KMS-11 (cell line): ENCODE results near the gene BEX3.

Experiments used
- H2AFZ ChIP-seq: fragments of 200-600 bp; sonication (generic); 2 replicates; pipeline ENCODE4 v1.6.1; 2016; ENCODE audit warnings: antibody characterized with exemption, mixed run types, low read depth
- H3K27ac ChIP-seq: fragments of 200-600 bp; sonication (generic); 2 replicates; pipeline ENCODE4 v1.6.1; 2016; ENCODE audit warnings: mild to moderate bottlenecking, mixed run types
- H3K27me3 ChIP-seq: fragments of 200-600 bp; sonication (generic); 2 replicates; pipeline ENCODE4 v1.6.1; 2017; ENCODE audit warnings: mild to moderate bottlenecking, low read depth, mixed run types, moderate library complexity; ENCODE audit not compliant: insufficient read depth
- H3K36me3 ChIP-seq: fragments of 200-600 bp; sonication (generic); 2 replicates; pipeline ENCODE4 v1.6.1; 2017; ENCODE audit warnings: mild to moderate bottlenecking, mixed run types; ENCODE audit not compliant: insufficient read depth
- H3K4me1 ChIP-seq: fragments of 200-600 bp; sonication (generic); 2 replicates; pipeline ENCODE4 v1.6.1; 2016; ENCODE audit warnings: mild to moderate bottlenecking, low read depth, mixed run types; ENCODE audit not compliant: poor library complexity, severe bottlenecking
- H3K4me2 ChIP-seq: fragments of 200-600 bp; sonication (generic); 2 replicates; pipeline ENCODE4 v1.7.0; 2016; ENCODE audit warnings: mild to moderate bottlenecking, mixed run types
- H3K4me3 ChIP-seq: fragments of 200-600 bp; sonication (generic); IDR thresholded peaks from 2 replicates; pipeline ENCODE4 v1.6.1; 2017; ENCODE audit warnings: low read depth, low read length, mixed read lengths; ENCODE audit not compliant: insufficient read depth
- H3K79me2 ChIP-seq: fragments of 200-600 bp; sonication (generic); 2 replicates; pipeline ENCODE4 v1.6.1; 2016; ENCODE audit warnings: low read depth, mixed run types; ENCODE audit not compliant: insufficient read depth
- H3K9ac ChIP-seq: fragments of 200-600 bp; sonication (generic); 2 replicates; pipeline ENCODE4 v1.6.1; 2016; ENCODE audit warnings: mild to moderate bottlenecking, mixed run types
- H4K20me1 ChIP-seq: fragments of 200-600 bp; sonication (generic); 2 replicates; pipeline ENCODE4 v1.6.1; 2016; ENCODE audit warnings: mild to moderate bottlenecking, mixed run types; ENCODE audit not compliant: insufficient read depth
- TF ChIP-seq, protein P1 (sequence below): fragments of 200-600 bp; sonication (generic); conservative IDR thresholded peaks from 2 replicates; pipeline ENCODE4 v1.6.1; 2017; ENCODE audit warnings: low read depth, mild to moderate bottlenecking, antibody characterized with exemption, low read length, moderate library complexity, mixed read lengths

The BEX3 gene

DNA sequence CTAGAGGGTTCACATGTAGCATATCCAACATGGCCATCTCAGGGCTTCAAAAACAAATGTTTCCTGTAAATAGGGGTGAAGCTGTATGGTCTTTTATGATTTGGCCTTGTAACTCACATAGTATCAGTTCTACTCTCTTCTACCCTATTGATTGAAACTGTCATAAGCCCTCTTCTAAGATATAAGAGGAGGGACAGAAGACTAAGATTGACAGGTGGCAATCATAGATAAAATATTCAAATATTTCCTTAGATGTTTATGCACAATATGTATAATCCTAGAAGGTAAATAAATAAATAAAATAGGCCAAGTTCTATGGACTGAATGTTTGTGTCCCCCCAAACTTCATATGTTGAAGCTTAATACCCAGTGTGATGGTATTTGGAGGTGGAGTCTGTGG is 6.9 kb upstream of the BEX3 start:
- H3K27me3 ChIP-seq, result no peaks in the 10 kb centered on the region
- H3K9ac ChIP-seq, result no peak overlapping the region
- H3K4me3 ChIP-seq, result no peak overlapping the region
- H3K36me3 ChIP-seq, result no peaks in the 10 kb centered on the region
- TF ChIP-seq, protein P1, sequence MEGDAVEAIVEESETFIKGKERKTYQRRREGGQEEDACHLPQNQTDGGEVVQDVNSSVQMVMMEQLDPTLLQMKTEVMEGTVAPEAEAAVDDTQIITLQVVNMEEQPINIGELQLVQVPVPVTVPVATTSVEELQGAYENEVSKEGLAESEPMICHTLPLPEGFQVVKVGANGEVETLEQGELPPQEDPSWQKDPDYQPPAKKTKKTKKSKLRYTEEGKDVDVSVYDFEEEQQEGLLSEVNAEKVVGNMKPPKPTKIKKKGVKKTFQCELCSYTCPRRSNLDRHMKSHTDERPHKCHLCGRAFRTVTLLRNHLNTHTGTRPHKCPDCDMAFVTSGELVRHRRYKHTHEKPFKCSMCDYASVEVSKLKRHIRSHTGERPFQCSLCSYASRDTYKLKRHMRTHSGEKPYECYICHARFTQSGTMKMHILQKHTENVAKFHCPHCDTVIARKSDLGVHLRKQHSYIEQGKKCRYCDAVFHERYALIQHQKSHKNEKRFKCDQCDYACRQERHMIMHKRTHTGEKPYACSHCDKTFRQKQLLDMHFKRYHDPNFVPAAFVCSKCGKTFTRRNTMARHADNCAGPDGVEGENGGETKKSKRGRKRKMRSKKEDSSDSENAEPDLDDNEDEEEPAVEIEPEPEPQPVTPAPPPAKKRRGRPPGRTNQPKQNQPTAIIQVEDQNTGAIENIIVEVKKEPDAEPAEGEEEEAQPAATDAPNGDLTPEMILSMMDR, result no peak
- no peak overlapping the region for H3K4me2 ChIP-seq
- no peaks in the 10 kb centered on the region for H4K20me1 ChIP-seq
- H3K27ac ChIP-seq, result no peak overlapping the region
- H3K4me1 ChIP-seq, result no peaks in the 10 kb centered on the region
- H2AFZ ChIP-seq, result no peak overlapping the region
- H3K79me2 ChIP-seq, result no peaks in the 10 kb centered on the region

DNA sequence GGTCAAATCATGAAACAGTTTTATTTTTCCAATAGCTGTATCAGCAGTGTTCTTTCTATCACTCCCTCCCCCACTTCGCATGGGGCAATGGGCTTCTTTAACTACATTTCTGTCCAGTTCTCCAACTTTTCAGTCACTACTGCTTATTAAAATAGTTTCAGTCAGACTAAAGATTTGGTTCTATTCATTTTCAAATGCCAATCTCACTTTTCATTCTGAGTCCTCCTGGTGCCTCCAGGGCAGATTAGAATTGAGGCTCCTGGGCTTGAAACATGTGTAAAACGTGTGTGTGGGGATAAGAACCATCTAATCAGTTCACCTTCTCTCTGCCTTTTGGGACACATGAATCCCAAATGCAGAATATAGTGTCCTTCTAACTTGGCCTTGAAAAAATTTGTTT is 3.5 kb upstream of the BEX3 start:
- Histone ChIP-seq H3K27me3 (no peaks in the 10 kb centered on the region), H3K4me1 (peaks cover 3% of the 10 kb centered on the region), H3K27ac (no peak overlapping the region), H3K9ac (no peak overlapping the region), H3K4me2 (no peak overlapping the region), H4K20me1 (no peaks in the 10 kb centered on the region), H3K79me2 (no peaks in the 10 kb centered on the region), H3K36me3 (no peaks in the 10 kb centered on the region), H3K4me3 (no peak overlapping the region), H2AFZ (no peak overlapping the region)
- TF ChIP-seq, protein P1, result no peak

DNA sequence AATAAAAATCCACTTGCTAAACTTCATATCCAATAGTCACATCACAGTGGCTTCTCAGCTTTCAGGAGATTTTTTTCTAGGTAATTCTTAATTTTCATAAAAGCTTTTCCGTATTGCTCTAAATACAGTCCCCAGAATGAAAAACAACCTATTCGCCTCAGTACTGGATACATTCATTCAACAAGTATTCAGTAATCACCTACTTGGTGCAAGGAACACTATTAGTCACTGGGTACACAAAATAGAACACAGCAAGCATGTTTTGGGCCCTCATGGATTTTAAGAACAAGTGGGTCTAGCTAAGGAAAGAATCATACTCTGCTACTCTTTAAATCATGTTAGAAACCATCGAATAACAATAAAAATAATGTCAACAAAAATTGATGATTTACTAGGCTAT is 2.8 kb upstream of the BEX3 start:
- H3K9ac ChIP-seq, result no peak overlapping the region
- no peak overlapping the region for H3K4me3 ChIP-seq
- H3K36me3 ChIP-seq, result no peaks in the 10 kb centered on the region
- H4K20me1 ChIP-seq, result no peaks in the 10 kb centered on the region
- no peak overlapping the region for H3K27ac ChIP-seq
- H3K27me3 ChIP-seq, result no peaks in the 10 kb centered on the region
- no peak overlapping the region for H3K4me2 ChIP-seq
- peaks cover 3% of the 10 kb centered on the region for H3K4me1 ChIP-seq
- H2AFZ ChIP-seq, result no peak overlapping the region
- TF ChIP-seq, protein P1, result no peak
- H3K79me2 ChIP-seq, result no peaks in the 10 kb centered on the region

DNA sequence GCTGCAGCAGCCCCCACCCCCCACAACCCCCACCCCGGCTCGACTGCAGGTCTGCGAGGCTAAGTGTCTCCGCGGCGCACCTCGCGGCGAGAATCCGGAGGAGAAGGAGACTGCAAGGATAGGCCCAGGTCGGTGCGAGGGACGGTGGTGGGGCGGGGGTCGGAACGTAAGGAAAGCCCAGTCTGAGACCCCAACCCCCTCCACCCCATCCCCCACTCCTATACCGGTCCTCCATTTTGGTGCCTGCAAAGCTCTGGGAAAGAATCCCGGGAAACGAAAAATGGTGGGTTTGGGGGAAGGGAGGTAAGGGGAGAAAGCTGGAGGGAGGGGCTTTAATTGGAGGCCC is 614 bp downstream of the BEX3 start:
- Histone ChIP-seq H3K79me2 (no peaks in the 10 kb centered on the region), H3K4me3 (no peak overlapping the region), H3K36me3 (no peaks in the 10 kb centered on the region), H3K4me2 (peak overlapping the region; percentile 54; the same call in 1 of the 2 replicates), H2AFZ (peak overlapping the region; percentile 59; the same call in 1 of the 2 replicates), H3K27me3 (no peaks in the 10 kb centered on the region), H3K9ac (peak overlapping the region; percentile 46; the same call in 1 of the 2 replicates), H3K4me1 (peaks cover 3% of the 10 kb centered on the region), H3K27ac (peak overlapping the region; percentile 24; the same call in 1 of the 2 replicates), H4K20me1 (no peaks in the 10 kb centered on the region)
- TF ChIP-seq, protein P1, result no peak

DNA sequence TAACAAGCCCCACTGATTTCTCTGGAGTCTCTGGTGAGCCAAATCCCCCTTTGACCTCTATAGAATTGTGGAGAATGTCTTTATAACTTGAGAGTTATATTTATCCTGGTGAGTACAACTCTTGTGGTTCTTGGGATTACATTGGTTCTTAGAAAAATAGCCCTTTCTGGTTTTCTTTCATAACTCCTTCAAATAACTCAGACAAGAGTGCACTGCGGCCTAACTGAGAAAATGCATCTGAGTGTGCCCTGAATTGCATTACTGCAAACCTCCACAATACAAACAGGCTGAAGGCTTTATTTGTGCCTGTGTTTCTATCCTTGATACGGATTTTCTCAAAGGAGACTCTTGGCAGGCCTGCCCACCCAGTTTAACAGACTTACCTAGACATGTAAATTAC is 2.7 kb downstream of the BEX3 start:
- Histone ChIP-seq H3K4me2 (no peak overlapping the region), H3K4me1 (peaks cover 3% of the 10 kb centered on the region), H3K27ac (no peak overlapping the region), H4K20me1 (no peaks in the 10 kb centered on the region), H3K27me3 (no peaks in the 10 kb centered on the region), H3K9ac (no peak overlapping the region), H3K4me3 (no peak overlapping the region), H2AFZ (no peak overlapping the region), H3K36me3 (no peaks in the 10 kb centered on the region), H3K79me2 (no peaks in the 10 kb centered on the region)
- TF ChIP-seq, protein P1, result no peak
